ENCODE measurements around the gene CNTNAP2. TPM values are rescaled to one million over a fixed set of nuclear protein-coding genes. Genes with fewer than 3 reads are reported as not detected.

Gene CNTNAP2
- total RNA-seq, 1 experiment from 2014 or later, result 60.0 TPM

DNA sequence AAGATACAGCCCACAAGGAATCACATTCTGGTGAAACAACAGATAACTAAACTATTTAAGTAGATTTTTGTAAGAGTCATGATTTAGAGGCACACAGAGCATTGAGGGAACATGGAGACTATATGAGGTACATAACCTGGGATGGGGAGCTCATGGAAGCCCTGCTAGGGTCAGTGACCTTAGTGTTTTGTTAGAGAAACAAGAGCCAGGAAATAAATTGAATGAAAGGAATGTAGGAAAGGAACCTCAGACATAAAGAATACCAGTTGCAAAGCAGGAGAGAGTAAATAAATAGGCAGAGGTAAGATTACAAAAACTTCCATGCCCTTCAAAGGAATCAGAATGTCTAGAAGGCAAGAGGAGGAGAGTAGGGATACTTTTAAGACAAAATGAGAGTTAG lies 1076.9 kb downstream of the CNTNAP2 start:
- CTCF ChIA-PET, result no interaction called here
- Histone ChIP-seq H3K4me3 (ENCODE audit: low read depth, low read length, poor library complexity, severe bottlenecking) (no peak overlapping the region), H3K9me3 (ENCODE audit: low read depth, low read length, poor library complexity, severe bottlenecking) (no peaks in the 10 kb centered on the region), H3K27ac (ENCODE audit: low read depth, low read length, poor library complexity, severe bottlenecking) (no peak overlapping the region), H3K27me3 (replicated peaks; ENCODE audit: insufficient read depth, low read depth, low read length, poor library complexity) (no peaks in the 10 kb centered on the region), H3K36me3 (ENCODE audit: insufficient read depth, low read length, poor library complexity, severe bottlenecking) (no peaks in the 10 kb centered on the region), H3K4me1 (ENCODE audit: insufficient read depth, low read length, poor library complexity, severe bottlenecking) (no peaks in the 10 kb centered on the region)
- POLR2A ChIA-PET (ENCODE audit: low non-redundant PET), result no interaction called here
- TF ChIP-seq EZH2 (IDR thresholded peaks at IDR 0.05; ENCODE audit: borderline replicate concordance, low read depth, low read length, poor library complexity, severe bottlenecking), result no peak
- TF ChIP-seq, protein P1, sequence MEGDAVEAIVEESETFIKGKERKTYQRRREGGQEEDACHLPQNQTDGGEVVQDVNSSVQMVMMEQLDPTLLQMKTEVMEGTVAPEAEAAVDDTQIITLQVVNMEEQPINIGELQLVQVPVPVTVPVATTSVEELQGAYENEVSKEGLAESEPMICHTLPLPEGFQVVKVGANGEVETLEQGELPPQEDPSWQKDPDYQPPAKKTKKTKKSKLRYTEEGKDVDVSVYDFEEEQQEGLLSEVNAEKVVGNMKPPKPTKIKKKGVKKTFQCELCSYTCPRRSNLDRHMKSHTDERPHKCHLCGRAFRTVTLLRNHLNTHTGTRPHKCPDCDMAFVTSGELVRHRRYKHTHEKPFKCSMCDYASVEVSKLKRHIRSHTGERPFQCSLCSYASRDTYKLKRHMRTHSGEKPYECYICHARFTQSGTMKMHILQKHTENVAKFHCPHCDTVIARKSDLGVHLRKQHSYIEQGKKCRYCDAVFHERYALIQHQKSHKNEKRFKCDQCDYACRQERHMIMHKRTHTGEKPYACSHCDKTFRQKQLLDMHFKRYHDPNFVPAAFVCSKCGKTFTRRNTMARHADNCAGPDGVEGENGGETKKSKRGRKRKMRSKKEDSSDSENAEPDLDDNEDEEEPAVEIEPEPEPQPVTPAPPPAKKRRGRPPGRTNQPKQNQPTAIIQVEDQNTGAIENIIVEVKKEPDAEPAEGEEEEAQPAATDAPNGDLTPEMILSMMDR (conservative IDR thresholded peaks at IDR 0.05; ENCODE audit: low read depth, low read length), result no peak
- intact Hi-C loops (cut with micrococcal nuclease; ENCODE audit: unreplicated experiment), result no loop called here
- no TSS peak for BruUV-seq (replicated peaks)
- no peak for DNase-seq (ENCODE audit: low spot score)

DNA sequence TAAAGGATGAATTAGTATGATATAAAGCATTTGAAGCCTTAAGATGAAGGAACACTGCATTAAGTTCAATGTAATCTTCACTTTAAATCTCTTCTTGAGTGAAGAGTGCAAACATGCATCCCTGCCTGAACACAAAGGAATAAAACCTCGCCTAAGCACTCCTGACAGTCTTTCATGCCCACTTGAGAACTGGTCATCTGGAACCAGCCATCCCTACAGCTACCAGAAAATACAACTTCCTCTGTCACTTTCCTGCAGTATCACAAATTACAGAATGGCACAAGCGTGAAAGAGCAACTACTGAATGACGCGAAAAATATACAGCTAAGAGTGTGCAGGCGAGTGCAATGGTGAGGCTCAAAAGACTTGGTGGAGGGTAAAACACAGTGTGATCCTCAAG lies 1079.9 kb downstream of the CNTNAP2 start:
- no peaks in the 10 kb centered on the region for H3K4me1 ChIP-seq (ENCODE audit: insufficient read depth, low read length, poor library complexity, severe bottlenecking)
- ChIA-PET POLR2A (ENCODE audit: low non-redundant PET) (no interaction called here), CTCF (no interaction called here)
- H3K4me3 ChIP-seq (ENCODE audit: low read depth, low read length, poor library complexity, severe bottlenecking), result no peak overlapping the region
- H3K27ac ChIP-seq (ENCODE audit: low read depth, low read length, poor library complexity, severe bottlenecking), result no peak overlapping the region
- no peaks in the 10 kb centered on the region for H3K36me3 ChIP-seq (ENCODE audit: insufficient read depth, low read length, poor library complexity, severe bottlenecking)
- DNase-seq (ENCODE audit: low spot score), result no peak
- H3K9me3 ChIP-seq (ENCODE audit: low read depth, low read length, poor library complexity, severe bottlenecking), result no peaks in the 10 kb centered on the region
- BruUV-seq (replicated peaks), result no TSS peak
- TF ChIP-seq EZH2 (IDR thresholded peaks at IDR 0.05; ENCODE audit: borderline replicate concordance, low read depth, low read length, poor library complexity, severe bottlenecking), result no peak
- TF ChIP-seq, protein P1 (conservative IDR thresholded peaks at IDR 0.05; ENCODE audit: low read depth, low read length), result no peak
- intact Hi-C loops (cut with micrococcal nuclease; ENCODE audit: unreplicated experiment), result no loop called here
- no peaks in the 10 kb centered on the region for H3K27me3 ChIP-seq (replicated peaks; ENCODE audit: insufficient read depth, low read depth, low read length, poor library complexity)

DNA sequence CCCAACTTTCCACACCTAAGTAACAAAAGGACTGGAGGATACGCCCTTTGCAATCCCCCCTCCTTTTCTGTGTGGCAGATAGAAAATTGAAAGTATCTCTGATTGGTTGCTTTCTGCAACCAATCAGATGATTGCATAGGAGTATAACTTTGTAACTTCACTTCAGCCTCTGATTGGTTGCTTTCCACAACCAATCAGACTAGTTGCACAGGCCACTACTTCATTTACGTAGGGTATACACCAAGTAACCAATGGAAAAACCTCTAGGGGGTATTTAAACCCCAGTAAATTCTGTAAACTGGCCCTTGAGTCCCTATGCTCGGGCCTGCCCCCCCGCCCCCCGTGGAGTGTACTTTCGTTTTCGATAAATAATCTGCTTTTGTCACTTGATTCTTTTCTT lies 1080.4 kb downstream of the CNTNAP2 start:
- DNase-seq (ENCODE audit: low spot score), result no peak
- BruUV-seq (replicated peaks), result no TSS peak
- H3K4me1 ChIP-seq (ENCODE audit: insufficient read depth, low read length, poor library complexity, severe bottlenecking), result no peaks in the 10 kb centered on the region
- H3K27ac ChIP-seq (ENCODE audit: low read depth, low read length, poor library complexity, severe bottlenecking), result no peak overlapping the region
- POLR2A ChIA-PET (ENCODE audit: low non-redundant PET), result no interaction called here
- no peaks in the 10 kb centered on the region for H3K9me3 ChIP-seq (ENCODE audit: low read depth, low read length, poor library complexity, severe bottlenecking)
- no peak for TF ChIP-seq EZH2 (IDR thresholded peaks at IDR 0.05; ENCODE audit: borderline replicate concordance, low read depth, low read length, poor library complexity, severe bottlenecking)
- TF ChIP-seq, protein P1 (conservative IDR thresholded peaks at IDR 0.05; ENCODE audit: low read depth, low read length), result no peak
- intact Hi-C loops (cut with micrococcal nuclease; ENCODE audit: unreplicated experiment), result no loop called here
- no peak overlapping the region for H3K4me3 ChIP-seq (ENCODE audit: low read depth, low read length, poor library complexity, severe bottlenecking)
- H3K27me3 ChIP-seq (replicated peaks; ENCODE audit: insufficient read depth, low read depth, low read length, poor library complexity), result no peaks in the 10 kb centered on the region
- H3K36me3 ChIP-seq (ENCODE audit: insufficient read depth, low read length, poor library complexity, severe bottlenecking), result no peaks in the 10 kb centered on the region
- CTCF ChIA-PET, result no interaction called here
